OCI-LY3 (cell line): ENCODE results near the gene KANSL3.
"Not testable (repeated sequence)": the region's sequence is repeated elsewhere in the genome, so short reads cannot be mapped to it uniquely, and the experiment has no call there.

ENCODE experiments used
- H2AFZ ChIP-seq: fragments of 200-600, 300-600 bp; shearing (Covaris generic); 2 replicates; pipeline ENCODE4 v1.6.0; 2014; ENCODE audit warnings: antibody characterized with exemption, low read depth, low read length
- H3K27ac ChIP-seq: fragments of 200-600, 300-600 bp; sonication (generic); 2 replicates; pipeline ENCODE4 v1.5.1; 2014; ENCODE audit warnings: mild to moderate bottlenecking, low read length, moderate library complexity, mixed read lengths
- H3K27me3 ChIP-seq: fragments of 200-600, 300-600 bp; sonication (generic); 2 replicates; pipeline ENCODE4 v1.6.1; 2014; ENCODE audit warnings: low read depth, low read length, mixed read lengths
- H3K36me3 ChIP-seq: fragments of 200-600, 300-600 bp; sonication (generic); replicated peaks from 2 replicates; pipeline ENCODE3; 2014; ENCODE audit warnings: low read depth, low read length, mixed read lengths
- H3K4me1 ChIP-seq: fragments of 300-600, 200-600 bp; sonication (generic); 2 replicates; pipeline ENCODE4 v1.6.1; 2014; ENCODE audit warnings: low read length, mixed read lengths
- H3K4me2 ChIP-seq: fragments of 200-600, 300-600 bp; sonication (generic); 2 replicates; pipeline ENCODE4 v1.6.1; 2014; ENCODE audit warnings: low read length, mixed read lengths
- H3K4me3 ChIP-seq: fragments of 300-600, 200-600 bp; sonication (generic); 2 replicates; pipeline ENCODE4 v1.5.1; 2014; ENCODE audit warnings: antibody characterized with exemption, mild to moderate bottlenecking, low read length, moderate library complexity
- H3K79me2 ChIP-seq: fragments of 300-600, 200-600 bp; shearing (Covaris generic); 2 replicates; pipeline ENCODE4 v1.6.1; 2014; ENCODE audit warnings: mild to moderate bottlenecking, low read length, mixed read lengths
- H3K9ac ChIP-seq: fragments of 300-600, 200-600 bp; shearing (Covaris generic); 2 replicates; pipeline ENCODE4 v1.6.0; 2014; ENCODE audit warnings: mild to moderate bottlenecking, low read length, moderate library complexity
- H3K9me3 ChIP-seq: fragments of 200-600, 300-600 bp; shearing (Covaris generic); 2 replicates; pipeline ENCODE4 v1.6.1; 2014; ENCODE audit warnings: low read length, mixed read lengths; ENCODE audit not compliant: insufficient read depth
- H4K20me1 ChIP-seq: fragments of 200-600, 300-600 bp; sonication (generic); 2 replicates; pipeline ENCODE4 v1.6.1; 2016; ENCODE audit warnings: low read length, mixed read lengths; ENCODE audit not compliant: insufficient read depth
- CTCF ChIP-seq: fragments of 200-600, 300-600 bp; sonication (generic); IDR thresholded peaks from 2 replicates; pipeline ENCODE4 v1.5.1; 2014; ENCODE audit warnings: antibody characterized with exemption, low read length, low read depth
- EZH2phosphoT487 ChIP-seq: fragments of 200-600 bp; shearing (Covaris generic); IDR thresholded peaks from 2 replicates; pipeline ENCODE4 v1.6.1; 2018; ENCODE audit warnings: antibody characterized with exemption, mixed run types, low read depth

The KANSL3 gene

DNA sequence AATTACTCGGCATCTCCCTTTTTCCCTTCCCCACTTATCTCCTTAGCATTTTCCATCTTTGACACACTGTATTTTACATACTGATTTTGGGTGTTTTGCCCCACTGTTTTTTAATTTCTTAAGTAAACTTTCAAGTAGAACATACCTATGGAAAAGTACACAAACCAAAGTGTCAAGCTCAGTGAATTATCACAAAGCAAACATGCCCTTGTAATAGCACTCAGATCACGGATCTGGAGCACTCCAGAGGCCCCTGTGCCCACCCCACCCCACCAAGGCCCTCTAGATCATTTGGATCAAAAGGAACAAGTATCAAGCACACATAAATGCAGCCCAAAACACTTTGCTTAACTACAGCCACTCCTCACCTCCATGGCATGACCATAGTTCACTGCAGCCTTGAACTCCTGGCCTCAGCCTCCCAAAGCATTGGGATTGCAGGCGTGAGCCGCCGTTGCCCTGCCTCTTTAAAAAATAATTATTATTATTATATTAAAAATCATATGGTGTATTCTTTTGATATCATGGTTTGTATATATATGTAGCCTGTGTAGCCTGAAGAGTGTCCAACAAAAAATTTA lies 42.5 kb upstream of the KANSL3 start:
- Histone ChIP-seq H3K79me2 (no peaks in the 10 kb centered on the region), H3K9me3 (no peaks in the 10 kb centered on the region), H3K4me2 (no peak overlapping the region), H3K36me3 (no peaks in the 10 kb centered on the region), H3K27me3 (peaks cover 13% of the 10 kb centered on the region; the same call in 1 of the 2 replicates), H4K20me1 (no peaks in the 10 kb centered on the region), H3K27ac (no peak overlapping the region), H3K9ac (no peak overlapping the region), H3K4me1 (no peaks in the 10 kb centered on the region), H2AFZ (no peak overlapping the region), H3K4me3 (no peak overlapping the region)
- no peak for TF ChIP-seq CTCF
- no peak for TF ChIP-seq EZH2phosphoT487

DNA sequence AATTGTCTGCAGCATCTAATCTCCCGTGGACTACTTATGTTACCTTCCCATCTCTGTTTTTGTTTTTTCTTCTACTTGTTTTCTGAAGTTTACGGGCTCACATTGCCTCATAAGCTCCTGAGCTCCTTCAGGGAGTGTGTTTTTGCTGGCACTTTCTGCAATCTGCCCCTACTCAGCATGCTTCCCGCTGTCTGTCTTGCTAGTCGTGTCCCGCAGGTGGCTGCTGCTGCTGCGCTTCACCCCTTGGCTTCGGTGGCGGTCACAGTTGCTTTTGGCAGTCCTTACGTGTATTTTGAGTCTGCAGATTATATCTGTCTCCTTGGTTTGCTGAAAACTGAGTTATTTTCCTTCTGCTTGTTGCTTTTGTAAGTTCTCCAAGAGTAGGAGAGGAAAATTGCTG lies 41.7 kb upstream of the KANSL3 start:
- TF ChIP-seq CTCF (no peak), EZH2phosphoT487 (no peak)
- Histone ChIP-seq H2AFZ (no peak overlapping the region), H3K27me3 (peaks cover 13% of the 10 kb centered on the region; the same call in 1 of the 2 replicates), H3K4me3 (no peak overlapping the region), H3K9ac (no peak overlapping the region), H3K4me1 (no peaks in the 10 kb centered on the region), H4K20me1 (no peaks in the 10 kb centered on the region), H3K36me3 (no peaks in the 10 kb centered on the region), H3K79me2 (no peaks in the 10 kb centered on the region), H3K27ac (no peak overlapping the region), H3K4me2 (no peak overlapping the region), H3K9me3 (no peaks in the 10 kb centered on the region)

DNA sequence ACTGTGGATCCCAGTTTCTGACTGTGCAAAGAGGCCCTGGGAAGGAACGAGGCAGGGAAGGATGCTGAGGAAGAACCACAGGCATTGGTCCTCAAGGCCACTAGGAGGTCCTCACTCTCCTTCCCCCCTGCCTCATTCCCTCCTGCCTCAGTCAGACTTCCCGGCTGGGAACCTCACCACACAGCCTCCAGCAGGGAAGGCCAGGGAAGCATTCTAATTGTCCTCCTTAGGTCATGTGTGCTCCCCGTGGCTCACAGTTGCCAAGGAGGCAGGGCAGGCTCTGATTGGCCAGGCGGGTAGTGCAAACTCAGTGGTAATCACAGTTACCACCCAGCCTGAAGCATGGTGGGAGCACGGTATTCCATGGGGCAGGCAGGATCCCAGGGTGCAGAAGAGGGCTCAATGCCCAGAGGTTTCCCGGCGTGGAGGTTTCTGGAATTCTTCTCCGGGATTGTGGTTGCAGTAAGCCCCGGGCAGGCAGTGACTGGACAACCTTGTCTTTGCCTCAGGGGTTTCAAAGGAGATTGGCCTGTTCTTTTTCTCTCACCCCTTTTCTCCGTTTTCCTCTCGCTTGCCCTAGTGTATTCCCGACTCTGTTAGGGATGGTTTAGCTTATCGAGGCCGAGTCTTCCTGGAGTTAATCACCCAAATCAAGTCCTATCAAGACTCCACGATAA lies 31.6 kb upstream of the KANSL3 start:
- Histone ChIP-seq H3K4me2 (no peak overlapping the region), H3K27ac (no peak overlapping the region), H3K4me3 (no peak overlapping the region), H4K20me1 (no peaks in the 10 kb centered on the region), H3K9me3 (no peaks in the 10 kb centered on the region), H3K36me3 (no peaks in the 10 kb centered on the region), H3K9ac (no peak overlapping the region), H3K79me2 (no peaks in the 10 kb centered on the region), H3K27me3 (no peaks in the 10 kb centered on the region; the same call in 1 of the 2 replicates), H2AFZ (no peak overlapping the region), H3K4me1 (no peaks in the 10 kb centered on the region)
- no peak for TF ChIP-seq CTCF
- no peak for TF ChIP-seq EZH2phosphoT487

GRCh38 chr2:96668771-96669170 lies 30.7 kb upstream of the KANSL3 start:
- no peak overlapping the region for H3K9ac ChIP-seq
- H3K4me3 ChIP-seq: no peak overlapping the region
- no peak for TF ChIP-seq CTCF
- TF ChIP-seq EZH2phosphoT487: no peak
- H4K20me1 ChIP-seq: no peaks in the 10 kb centered on the region
- no peaks in the 10 kb centered on the region for H3K4me1 ChIP-seq
- H3K4me2 ChIP-seq: no peak overlapping the region
- H3K27ac ChIP-seq: no peak overlapping the region
- H2AFZ ChIP-seq: no peak overlapping the region
- H3K36me3 ChIP-seq: no peaks in the 10 kb centered on the region
- no peaks in the 10 kb centered on the region for H3K79me2 ChIP-seq
- H3K27me3 ChIP-seq: no peaks in the 10 kb centered on the region; the same call in 1 of the 2 replicates
- no peaks in the 10 kb centered on the region for H3K9me3 ChIP-seq

DNA sequence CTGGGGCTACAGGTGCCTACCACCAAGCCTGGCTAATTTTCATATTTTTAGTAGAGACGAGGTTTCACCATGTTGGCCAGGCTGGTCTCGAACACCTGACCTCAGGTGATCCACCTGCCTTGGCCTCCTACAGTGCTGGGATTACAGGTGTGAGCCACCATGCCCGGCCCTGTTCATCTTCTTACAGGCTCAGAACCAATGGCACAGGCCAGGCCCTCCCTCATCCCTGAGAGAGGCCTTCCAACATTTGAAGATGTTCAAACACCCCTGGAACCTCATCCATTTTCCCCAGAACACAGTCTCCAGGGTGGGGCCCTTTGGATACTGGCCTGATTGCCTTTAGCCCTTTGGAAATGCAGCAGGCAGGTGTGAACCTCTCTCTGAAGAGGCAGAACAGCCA lies 27.6 kb upstream of the KANSL3 start:
- not testable (repeated sequence) for H3K4me2 ChIP-seq, H3K9me3 ChIP-seq, H2AFZ ChIP-seq

More for the DNA sequence above, 27.6 kb upstream of the KANSL3 start:
- H3K9ac ChIP-seq, H3K27me3 ChIP-seq, H3K27ac ChIP-seq, H3K4me3 ChIP-seq, H4K20me1 ChIP-seq, H3K4me1 ChIP-seq, H3K36me3 ChIP-seq, H3K79me2 ChIP-seq: not testable (repeated sequence)
